OCI-LY7 (cell line): Measurements from ENCODE around the gene DIAPH3.

Experiments
- CTCF ChIP-seq: fragments of 200-600 bp; sonication (generic); conservative IDR thresholded peaks from 2 replicates; pipeline ENCODE4 v1.5.1; 2014; ENCODE audit warnings: mild to moderate bottlenecking, antibody characterized with exemption, low read length, moderate library complexity, mixed read lengths
- EZH2phosphoT487 ChIP-seq: fragments of 200-600 bp; sonication (generic); IDR thresholded peaks from 2 replicates; pipeline ENCODE4 v1.6.1; 2018; ENCODE audit warnings: low read depth, borderline replicate concordance, mild to moderate bottlenecking, mixed run types, antibody characterized with exemption, low read length, moderate library complexity, mixed read lengths

GRCh38 chr13:60062502-60062901 lies 101.2 kb downstream of the DIAPH3 start:
- no peak for TF ChIP-seq CTCF
- TF ChIP-seq EZH2phosphoT487, result no peak
